Measurements from ENCODE around the gene C6orf136. TPM values are rescaled to one million over a fixed set of nuclear protein-coding genes. Genes with fewer than 3 reads are reported as not detected.
A peak's percentile ranks its signal among the peaks of the same experiment; 100 is the strongest.

Gene C6orf136
- total and polyA plus RNA-seq, 12 donors, result 1.8 to 73.7 (median 19.0) TPM

- Histone ChIP-seq H3K27me3 (no peaks in the 10 kb centered on the region), H3K4me3 (no peak overlapping the region), H3K9me3 (replicated peaks in 1 of 3) (no peaks in the 10 kb centered on the region), H3K27ac (no peak overlapping the region), H3K36me3 (replicated peaks in 1 of 2) (peaks cover 0 to 83% of the 10 kb centered on the region in 2 donors), H3K4me1 (replicated peaks in 1 of 2) (peaks cover 9 to 10% of the 10 kb centered on the region in 2 donors)
- DNase-seq, result no peak
- WGBS, 4 donors, result 90 to 94% (median 92%) methylated on average over 7 to 8 of the region's 8 CpGs
- TF ChIP-seq POLR2A (IDR thresholded peaks at IDR 0.05) (no peak), CTCF (IDR thresholded peaks at IDR 0.05) (no peak)
- intact Hi-C loops (cut with DNase I), result loop anchor here in 1 of 2 donors (5.0 kb wide), 1 partner anchor 47 kb away; the partner anchor contains the start of gene DHX16
Measured at GRCh38 chr6:30625511-30625910, 21.4 kb upstream of the C6orf136 start.

GRCh38 chr6:30626484-30627366 is 20.2 kb upstream of the C6orf136 start, which contains the start of gene ATAT1:
Gene ATAT1, plus strand, starts transcription at chr6:30626874.
- DNase-seq, result peak; percentile 80 to 96 (median 88)
- Histone ChIP-seq H3K27ac (peak within 1 kb of the TSS; percentile 16 to 91 (median 66)), H3K9me3 (replicated peaks in 1 of 3) (no peaks in the 10 kb centered on the region), H3K27me3 (no peaks in the 10 kb centered on the region), H3K4me3 (peak within 1 kb of the TSS in 3 of 4 donors; percentile 19 to 64 (median 62)), H3K36me3 (replicated peaks in 1 of 2) (peaks cover 0 to 73% of the 10 kb centered on the region in 2 donors), H3K4me1 (replicated peaks in 1 of 2) (peaks cover 9 to 10% of the 10 kb centered on the region in 2 donors)
- 2 to 4% (median 3%) methylated on average over 16 to 36 of the region's 36 CpGs for WGBS, 4 donors
- peak; percentile 29 for TF ChIP-seq POLR2A (IDR thresholded peaks at IDR 0.05)
- peak in 5 of 6 experiments; percentile 22 to 39 (median 35) for TF ChIP-seq CTCF (IDR thresholded peaks at IDR 0.05)
- intact Hi-C loops (cut with DNase I), result loop anchor here in 1 of 2 donors (5.0 kb wide), 1 partner anchor 46 kb away; the partner anchor contains the start of gene DHX16

- H3K27me3 ChIP-seq, result no peaks in the 10 kb centered on the region
- H3K4me3 ChIP-seq, result no peak overlapping the region
- H3K9me3 ChIP-seq (replicated peaks in 1 of 3), result no peaks in the 10 kb centered on the region
- no peak overlapping the region for H3K27ac ChIP-seq
- no peaks in the 10 kb centered on the region for H3K4me1 ChIP-seq (replicated peaks in 1 of 2)
- intact Hi-C loops (cut with DNase I), result no loop called here
- peaks cover 0 to 16% of the 10 kb centered on the region in 2 donors for H3K36me3 ChIP-seq (replicated peaks in 1 of 2)
- WGBS, 4 donors, result 90 to 95% (median 94%) methylated on average over 3 of the region's 3 CpGs
- DNase-seq, result no peak
- TF ChIP-seq POLR2A (IDR thresholded peaks at IDR 0.05) (no peak), CTCF (IDR thresholded peaks at IDR 0.05) (no peak)
Measured at GRCh38 chr6:30635834-30636233, 11.1 kb upstream of the C6orf136 start.

GRCh38 chr6:30640481-30640880 is 6.5 kb upstream of the C6orf136 start:
- Histone ChIP-seq H3K36me3 (replicated peaks in 1 of 2) (peaks cover 0 to 25% of the 10 kb centered on the region in 2 donors), H3K9me3 (replicated peaks in 1 of 3) (no peaks in the 10 kb centered on the region), H3K27ac (no peak overlapping the region), H3K4me3 (no peak overlapping the region), H3K27me3 (no peaks in the 10 kb centered on the region), H3K4me1 (replicated peaks in 1 of 2) (no peaks in the 10 kb centered on the region)
- TF ChIP-seq POLR2A (IDR thresholded peaks at IDR 0.05) (no peak), CTCF (IDR thresholded peaks at IDR 0.05) (no peak)
- intact Hi-C loops (cut with DNase I), result no loop called here
- WGBS, 4 donors, result 80 to 89% (median 84%) methylated on average over 10 of the region's 10 CpGs
- no peak for DNase-seq

All from adrenal gland (tissue), 12 donors.